ENCODE measurements around the gene LPCAT2. TPM values are rescaled to one million over a fixed set of nuclear protein-coding genes. Genes with fewer than 3 reads are reported as not detected.

LPCAT2 gene
- total and polyA plus RNA-seq, 2 of the 13 experiments (the other 11 are each of a cell fraction or from before 2014, with no cell fraction given), result 9.9 to 17.6 TPM

DNA sequence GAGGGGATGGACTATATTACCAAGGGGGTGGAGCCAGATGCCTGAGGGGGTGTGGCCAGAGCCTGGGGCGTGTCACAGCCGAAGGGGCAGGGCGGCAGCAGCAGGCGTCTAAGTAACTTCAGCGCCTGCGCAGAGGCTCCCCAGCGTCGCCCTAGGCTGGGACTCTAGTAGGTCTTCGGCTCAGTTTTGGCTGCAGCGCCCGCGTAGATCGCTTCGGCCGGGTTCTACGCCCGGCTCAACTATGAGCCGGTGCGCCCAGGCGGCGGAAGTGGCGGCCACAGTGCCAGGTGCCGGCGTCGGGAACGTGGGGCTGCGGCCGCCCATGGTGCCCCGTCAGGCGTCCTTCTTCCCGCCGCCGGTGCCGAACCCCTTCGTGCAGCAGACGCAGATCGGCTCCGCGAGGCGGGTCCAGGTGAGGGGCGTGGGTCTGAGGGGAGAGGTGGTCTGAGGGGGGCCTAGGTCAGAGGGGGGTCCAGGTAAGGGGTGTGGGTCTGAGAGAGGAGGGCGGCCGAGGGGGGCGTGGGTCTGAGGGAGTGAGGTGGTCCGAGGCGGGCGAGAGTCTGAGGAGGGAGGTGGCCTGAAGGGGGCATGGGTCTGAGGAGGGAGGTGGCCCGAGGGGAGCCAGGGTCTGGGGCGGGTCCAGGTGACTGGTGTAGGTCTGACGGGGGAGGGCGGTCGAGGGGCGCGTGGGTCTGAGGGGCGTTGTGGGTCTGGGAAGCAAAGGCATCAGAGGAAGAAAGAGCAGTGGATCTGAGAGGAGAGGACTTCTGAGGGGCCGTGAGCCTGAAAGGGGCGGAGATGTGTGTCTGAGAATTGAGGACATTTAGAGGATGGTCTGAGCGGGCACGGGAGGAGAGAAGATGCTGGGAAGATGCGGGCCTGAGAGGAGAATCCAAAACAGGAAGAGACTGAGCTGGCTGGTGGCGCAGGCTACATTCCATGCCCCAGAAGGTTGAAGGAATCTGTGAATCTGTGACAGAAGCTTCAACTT, at the start of gene LPCAT2 (continued):
- TF ChIP-seq, protein P1, sequence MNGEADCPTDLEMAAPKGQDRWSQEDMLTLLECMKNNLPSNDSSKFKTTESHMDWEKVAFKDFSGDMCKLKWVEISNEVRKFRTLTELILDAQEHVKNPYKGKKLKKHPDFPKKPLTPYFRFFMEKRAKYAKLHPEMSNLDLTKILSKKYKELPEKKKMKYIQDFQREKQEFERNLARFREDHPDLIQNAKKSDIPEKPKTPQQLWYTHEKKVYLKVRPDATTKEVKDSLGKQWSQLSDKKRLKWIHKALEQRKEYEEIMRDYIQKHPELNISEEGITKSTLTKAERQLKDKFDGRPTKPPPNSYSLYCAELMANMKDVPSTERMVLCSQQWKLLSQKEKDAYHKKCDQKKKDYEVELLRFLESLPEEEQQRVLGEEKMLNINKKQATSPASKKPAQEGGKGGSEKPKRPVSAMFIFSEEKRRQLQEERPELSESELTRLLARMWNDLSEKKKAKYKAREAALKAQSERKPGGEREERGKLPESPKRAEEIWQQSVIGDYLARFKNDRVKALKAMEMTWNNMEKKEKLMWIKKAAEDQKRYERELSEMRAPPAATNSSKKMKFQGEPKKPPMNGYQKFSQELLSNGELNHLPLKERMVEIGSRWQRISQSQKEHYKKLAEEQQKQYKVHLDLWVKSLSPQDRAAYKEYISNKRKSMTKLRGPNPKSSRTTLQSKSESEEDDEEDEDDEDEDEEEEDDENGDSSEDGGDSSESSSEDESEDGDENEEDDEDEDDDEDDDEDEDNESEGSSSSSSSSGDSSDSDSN (CRISPR knock-in tag; IDR thresholded peaks at IDR 0.05), result peak; percentile 66; the same call in 1 of the 2 replicates
- TF ChIP-seq KLF15 (CRISPR knock-in tag; IDR thresholded peaks at IDR 0.05; ENCODE audit: borderline replicate concordance) (peak; percentile 37; the same call in 1 of the 2 replicates), ZNF121 (CRISPR knock-in tag; IDR thresholded peaks at IDR 0.05) (no peak), MEIS2 (CRISPR knock-in tag; IDR thresholded peaks at IDR 0.05) (0 out of 2 replicates have a peak, but pooled peaks have one; percentile 56), PHB2 (IDR thresholded peaks at IDR 0.05; ENCODE audit: partially characterized antibody) (no peak), KDM5B (CRISPR knock-in tag; IDR thresholded peaks at IDR 0.05; ENCODE audit: borderline replicate concordance) (peak; percentile 78; the same call in 1 of the 2 replicates), ZNF230 (CRISPR knock-in tag; IDR thresholded peaks at IDR 0.05) (no peak), GATAD2A (CRISPR knock-in tag; IDR thresholded peaks at IDR 0.05) (no peak), HIVEP1 (CRISPR knock-in tag; IDR thresholded peaks at IDR 0.05) (no peak), TAF15 (IDR thresholded peaks at IDR 0.05; ENCODE audit: low read depth, low read length, poor library complexity, severe bottlenecking) (no peak), EP300 (IDR thresholded peaks at IDR 0.05; ENCODE audit: low read depth in 2 of 2, low read length in 2 of 2) (no peak), EP300 (CRISPR knock-in tag; IDR thresholded peaks at IDR 0.05; ENCODE audit: borderline replicate concordance) (no peak), ZNF792 (CRISPR knock-in tag; IDR thresholded peaks at IDR 0.05) (no peak), ZNF605 (CRISPR knock-in tag; IDR thresholded peaks at IDR 0.05) (peak; percentile 69; the same call in 1 of the 2 replicates), ZNF556 (CRISPR knock-in tag; IDR thresholded peaks at IDR 0.05; ENCODE audit: borderline replicate concordance) (no peak), PAF1 (CRISPR knock-in tag; IDR thresholded peaks at IDR 0.05) (no peak), RXRB (CRISPR knock-in tag; IDR thresholded peaks at IDR 0.05; ENCODE audit: borderline replicate concordance) (no peak), ZNF510 (CRISPR knock-in tag; IDR thresholded peaks at IDR 0.05; ENCODE audit: low read depth) (no peak)
- TF ChIP-seq, protein P2, sequence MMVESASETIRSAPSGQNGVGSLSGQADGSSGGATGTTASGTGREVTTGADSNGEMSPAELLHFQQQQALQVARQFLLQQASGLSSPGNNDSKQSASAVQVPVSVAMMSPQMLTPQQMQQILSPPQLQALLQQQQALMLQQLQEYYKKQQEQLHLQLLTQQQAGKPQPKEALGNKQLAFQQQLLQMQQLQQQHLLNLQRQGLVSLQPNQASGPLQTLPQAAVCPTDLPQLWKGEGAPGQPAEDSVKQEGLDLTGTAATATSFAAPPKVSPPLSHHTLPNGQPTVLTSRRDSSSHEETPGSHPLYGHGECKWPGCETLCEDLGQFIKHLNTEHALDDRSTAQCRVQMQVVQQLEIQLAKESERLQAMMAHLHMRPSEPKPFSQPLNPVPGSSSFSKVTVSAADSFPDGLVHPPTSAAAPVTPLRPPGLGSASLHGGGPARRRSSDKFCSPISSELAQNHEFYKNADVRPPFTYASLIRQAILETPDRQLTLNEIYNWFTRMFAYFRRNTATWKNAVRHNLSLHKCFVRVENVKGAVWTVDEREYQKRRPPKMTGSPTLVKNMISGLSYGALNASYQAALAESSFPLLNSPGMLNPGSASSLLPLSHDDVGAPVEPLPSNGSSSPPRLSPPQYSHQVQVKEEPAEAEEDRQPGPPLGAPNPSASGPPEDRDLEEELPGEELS (CRISPR knock-in tag; IDR thresholded peaks at IDR 0.05), result no peak
- TF ChIP-seq, protein P3, sequence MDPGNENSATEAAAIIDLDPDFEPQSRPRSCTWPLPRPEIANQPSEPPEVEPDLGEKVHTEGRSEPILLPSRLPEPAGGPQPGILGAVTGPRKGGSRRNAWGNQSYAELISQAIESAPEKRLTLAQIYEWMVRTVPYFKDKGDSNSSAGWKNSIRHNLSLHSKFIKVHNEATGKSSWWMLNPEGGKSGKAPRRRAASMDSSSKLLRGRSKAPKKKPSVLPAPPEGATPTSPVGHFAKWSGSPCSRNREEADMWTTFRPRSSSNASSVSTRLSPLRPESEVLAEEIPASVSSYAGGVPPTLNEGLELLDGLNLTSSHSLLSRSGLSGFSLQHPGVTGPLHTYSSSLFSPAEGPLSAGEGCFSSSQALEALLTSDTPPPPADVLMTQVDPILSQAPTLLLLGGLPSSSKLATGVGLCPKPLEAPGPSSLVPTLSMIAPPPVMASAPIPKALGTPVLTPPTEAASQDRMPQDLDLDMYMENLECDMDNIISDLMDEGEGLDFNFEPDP (CRISPR knock-in tag; conservative IDR thresholded peaks at IDR 0.05), result no peak
- TF ChIP-seq, protein P4, sequence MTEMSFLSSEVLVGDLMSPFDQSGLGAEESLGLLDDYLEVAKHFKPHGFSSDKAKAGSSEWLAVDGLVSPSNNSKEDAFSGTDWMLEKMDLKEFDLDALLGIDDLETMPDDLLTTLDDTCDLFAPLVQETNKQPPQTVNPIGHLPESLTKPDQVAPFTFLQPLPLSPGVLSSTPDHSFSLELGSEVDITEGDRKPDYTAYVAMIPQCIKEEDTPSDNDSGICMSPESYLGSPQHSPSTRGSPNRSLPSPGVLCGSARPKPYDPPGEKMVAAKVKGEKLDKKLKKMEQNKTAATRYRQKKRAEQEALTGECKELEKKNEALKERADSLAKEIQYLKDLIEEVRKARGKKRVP (CRISPR knock-in tag; IDR thresholded peaks at IDR 0.05), result no peak

All from HepG2 (cell line).